Hepatic stellate cell (primary cell): ENCODE data around the gene RNF150.

Experiments
- DNase-seq: peaks from one replicate; pipeline ENCODE4 v3.0.0; 2011; ENCODE audit warnings: low spot score

Gene RNF150

GRCh38 chr4:140924761-140925392 is 208.4 kb downstream of the RNF150 start:
- no peak for DNase-seq

- no peak for DNase-seq
These were observed 226.0 kb downstream of the RNF150 start for GRCh38 chr4:140906993-140907962.

GRCh38 chr4:140904904-140905303 is 228.4 kb downstream of the RNF150 start:
- no peak for DNase-seq

GRCh38 chr4:140903522-140904475 is 229.5 kb downstream of the RNF150 start:
- DNase-seq = no peak

- no peak for DNase-seq
These were observed 231.4 kb downstream of the RNF150 start for GRCh38 chr4:140901736-140902336.

DNA sequence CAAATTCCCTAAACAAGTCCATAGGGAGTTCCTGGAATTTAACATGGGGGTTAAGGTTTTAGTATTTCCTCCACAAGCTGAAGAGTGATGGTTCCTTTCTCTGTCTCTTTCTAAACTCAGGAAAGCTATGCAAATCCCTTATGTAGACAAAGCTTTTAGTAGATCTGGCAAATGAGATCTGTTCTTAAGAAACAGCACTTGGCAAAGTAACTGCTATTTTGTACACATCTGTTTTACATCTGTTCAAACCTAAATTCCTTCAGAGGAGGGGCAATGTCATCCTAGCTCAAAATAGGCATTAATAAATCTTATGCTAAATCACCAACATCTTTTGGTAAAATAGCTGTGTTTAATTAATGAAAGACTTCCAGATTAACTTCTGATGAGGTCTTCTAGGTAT is 239.3 kb downstream of the RNF150 start:
- DNase-seq = no peak

GRCh38 chr4:140888054-140888453 is 245.2 kb downstream of the RNF150 start:
- no peak for DNase-seq

DNA sequence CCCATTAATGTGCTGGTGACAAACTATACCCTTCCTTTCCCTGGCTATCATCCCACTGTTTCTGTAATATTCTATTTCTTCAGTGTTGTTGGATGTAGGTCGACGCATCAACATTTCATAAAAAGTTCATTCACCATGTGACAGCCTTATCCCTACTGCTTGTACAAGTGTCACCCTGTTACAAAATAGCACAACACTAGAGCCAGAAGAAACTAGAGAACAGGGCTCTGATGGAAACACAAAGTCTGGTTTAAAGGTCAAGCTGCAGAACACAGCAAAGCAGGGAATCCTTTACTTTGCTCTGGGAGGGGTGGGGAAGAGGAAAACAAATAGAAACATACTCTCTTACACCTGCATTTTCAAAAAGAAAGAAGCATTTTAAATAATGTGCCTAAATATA is 245.8 kb downstream of the RNF150 start:
- DNase-seq = no peak

- peak; percentile 42 for DNase-seq
These were observed 248.7 kb downstream of the RNF150 start for GRCh38 chr4:140884431-140885058.

GRCh38 chr4:140877781-140878180 is 255.5 kb downstream of the RNF150 start:
- no peak for DNase-seq

- peak; percentile 9 for DNase-seq
These were observed 256.5 kb downstream of the RNF150 start for GRCh38 chr4:140876615-140877364.

GRCh38 chr4:140875746-140876452 is 257.4 kb downstream of the RNF150 start:
- DNase-seq = no peak

- DNase-seq = no peak
These were observed 259.2 kb downstream of the RNF150 start for GRCh38 chr4:140874056-140874455.

- no peak for DNase-seq
These were observed 261.9 kb downstream of the RNF150 start for GRCh38 chr4:140871368-140871767.

GRCh38 chr4:140870427-140870826 is 262.8 kb downstream of the RNF150 start:
- DNase-seq = no peak

DNA sequence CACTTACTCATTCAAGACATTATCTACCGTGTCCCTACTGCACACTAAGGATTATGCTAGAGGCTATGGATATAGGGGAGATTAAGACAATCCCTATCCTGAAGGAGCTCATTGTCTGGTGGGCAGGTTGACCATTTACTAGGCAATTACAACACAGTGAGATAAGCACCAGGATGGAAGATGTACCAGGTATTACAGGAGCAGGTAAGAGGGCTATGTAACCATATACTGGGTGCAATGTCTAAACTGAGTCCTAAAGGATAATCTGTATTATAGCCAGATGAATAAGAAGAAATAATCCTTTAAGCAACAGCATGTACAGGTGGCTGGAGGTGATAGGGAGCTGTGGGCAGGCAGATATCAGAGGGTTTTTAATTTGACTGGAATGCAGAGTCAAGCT is 263.8 kb downstream of the RNF150 start:
- no peak for DNase-seq

DNA sequence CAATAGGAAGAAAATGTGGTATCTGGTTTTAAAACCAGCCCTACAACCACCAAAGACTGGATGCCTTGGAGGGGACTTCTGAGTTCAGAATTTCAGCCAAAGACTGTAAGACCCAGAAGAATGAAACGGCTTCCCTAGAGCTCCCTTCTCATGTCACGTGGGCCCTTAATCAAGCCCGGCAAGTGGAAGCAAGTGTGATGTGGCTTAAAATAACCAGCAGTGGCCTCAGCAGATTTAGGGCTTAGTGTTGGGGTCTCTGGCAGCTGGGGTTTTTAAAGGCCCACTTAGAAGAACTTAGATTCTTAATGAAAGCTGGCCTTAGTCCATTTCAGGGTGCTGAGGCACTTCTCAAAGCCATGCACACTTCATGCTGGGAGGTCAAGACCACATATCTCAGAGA is 265.9 kb downstream of the RNF150 start:
- no peak for DNase-seq

GRCh38 chr4:140866492-140867005 is 266.7 kb downstream of the RNF150 start:
- no peak for DNase-seq
